Ovary (tissue), 9 donors: ENCODE measurements around the gene KDM2A. TPM values are rescaled to one million over a fixed set of nuclear protein-coding genes. Genes with fewer than 3 reads are reported as not detected.
A peak's percentile ranks its signal among the peaks of the same experiment; 100 is the strongest.

Experiments
- DNase-seq, 5 donors: peaks; one replicate each; pipeline ENCODE4 v3.0.0-alpha.2; 2019 to 2020
- H3K27ac ChIP-seq, 2 donors: fragments of 200-600 bp; one replicate each; pipeline versions ENCODE4 v1.5.1 to v1.8.0; 2019 to 2022
- H3K27me3 ChIP-seq: fragments of 200-600 bp; one replicate; pipeline ENCODE4 v1.8.0; 2022
- H3K36me3 ChIP-seq: fragments of 200-600 bp; sonication (generic); one replicate; pipeline ENCODE4 v1.5.1; 2019
- H3K4me1 ChIP-seq: one replicate; pipeline ENCODE4 v1.8.1; 2013; ENCODE audit warnings: mild to moderate bottlenecking, moderate library complexity; ENCODE audit not compliant: insufficient read depth
- H3K4me3 ChIP-seq: fragments of 200-600 bp; sonication (generic); one replicate; pipeline ENCODE4 v1.5.1; 2017
- H3K9me3 ChIP-seq, 2 donors: fragments of 200-600 bp in 1 of 2; sonication (generic) in 1 of 2; one replicate each; pipeline versions ENCODE4 v1.5.1 to v1.8.1; 2013 to 2019; ENCODE audit warnings: mild to moderate bottlenecking in 1 of 2, moderate library complexity in 1 of 2
- CTCF ChIP-seq, 3 donors: fragments of 450-650 bp in 2 of 3; fragments of 200-600 bp in 1 of 3; IDR thresholded peaks; one replicate each; pipeline versions ENCODE4 v1.5.1 to v1.8.0; 2016 to 2022; ENCODE audit warnings: antibody characterized with exemption in 3 of 3, mild to moderate bottlenecking in 1 of 3
- EP300 ChIP-seq: sonication (generic); formaldehyde crosslinking; IDR thresholded peaks from one replicate; pipeline ENCODE4 v1.6.1; 2017; ENCODE audit warnings: antibody characterized with exemption
- POLR2A ChIP-seq: fragments of 450-650 bp; IDR thresholded peaks from one replicate; pipeline ENCODE4 v1.6.1; 2017; ENCODE audit warnings: antibody characterized with exemption, mild to moderate bottlenecking, moderate library complexity
- WGBS, 3 donors: extraction: QIAGEN DNeasy Blood & Tissue Kit in 1 of 3; methylation state at CpG; one replicate each; pipeline versions ENCODE4 v1.1.5 to v1.1.7; 2013 to 2017; 5-methylcytosine and 5-hydroxymethylcytosine counted together
- intact Hi-C, 4 donors: fragments of 100-400 bp; cut with DNase I; formaldehyde crosslinking; loops; one replicate each; pipeline versions ENCODE4 v1.11.0 to v1.15.1; 2022 to 2023
- polyA plus RNA-seq, 2 donors: library from polyadenylated mRNA; stranded (reverse); fragments of 200-250 nt in 1 of 2; fragments of 350-450 nt in 1 of 2; fragmentation: Illumina TruSeq in 1 of 2; extraction: RNeasy Lipid Tissue Mini Kit (QIAGEN cat#74804) in 1 of 2; gene quantifications; one replicate each; pipeline ENCODE4 v1.2.3, GENCODE V29; 2013 to 2014
- total RNA-seq, 7 donors: library from RNA; depleted of rRNA in 2 of 7; stranded (reverse); fragments of >200 nt in 2 of 7; fragmentation: NEBNext Ultra II Directional in 3 of 7; extraction: Animal tissue kit (Norgen Biotek cat#: 25700) in 3 of 7; gene quantifications; one replicate each; pipeline versions ENCODE4 v1.1.0 to v1.2.4, GENCODE V29; 2016 to 2023
- donor health status: DM: no; HTN: no; CAD: no; lungs with moderate emphysema.
- donor health status: DM: no; HTN: no; CAD: no.
- donor health status: Bipolar disorder and iron deficiency.
- donor health status: DM: yes; HTN: yes; CAD: no.
- donor health status: DM: no; HTN: no; CAD: no.
- donor health status: DM: yes; HTN: yes; CAD: no.

Gene KDM2A
- total and polyA plus RNA-seq, 9 donors, result 33.5 to 76.9 (median 53.0) TPM

DNA sequence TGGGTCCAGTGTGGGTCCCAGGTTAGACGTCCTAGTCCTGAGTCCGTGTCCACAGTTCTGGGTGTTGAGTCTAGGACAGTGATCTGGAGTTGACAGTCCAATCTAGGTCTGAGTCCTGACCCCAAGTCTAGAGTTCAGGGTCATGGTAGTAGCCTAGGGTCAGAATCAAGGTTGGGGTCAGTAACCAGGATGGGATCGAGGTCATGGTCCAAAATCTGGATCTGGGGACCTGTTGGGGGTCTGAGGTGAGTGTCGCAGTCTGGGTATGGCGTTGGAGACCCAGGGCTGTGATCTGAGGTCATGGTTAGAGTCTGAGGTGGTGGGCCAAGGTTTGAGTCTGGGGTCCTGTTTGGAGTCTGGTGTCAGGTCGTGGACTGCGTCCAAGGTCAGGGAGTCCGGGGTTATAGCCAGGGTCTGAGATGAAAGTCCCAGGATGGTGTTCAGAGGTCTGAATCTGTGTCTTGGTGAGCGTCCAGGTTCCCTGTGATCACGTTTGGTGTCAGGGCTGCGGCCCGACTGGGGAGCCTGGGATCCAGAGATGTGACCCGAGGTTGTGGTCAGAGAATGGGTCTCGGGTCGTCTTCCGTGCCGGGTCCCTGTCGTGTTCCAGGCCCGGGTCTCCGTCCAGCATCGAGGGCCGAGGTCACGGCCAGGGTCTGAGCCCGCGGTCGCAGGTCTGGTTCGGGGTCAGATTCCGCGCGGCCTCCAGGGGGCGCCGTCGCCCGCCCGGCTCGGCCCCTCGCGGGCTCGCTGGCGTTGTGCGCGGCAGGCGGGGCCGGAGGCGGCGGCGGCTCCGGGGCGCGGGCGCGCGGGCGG, 146.8 kb downstream of the KDM2A start:
- H3K9me3 ChIP-seq, result no peaks in the 10 kb centered on the region
- no peaks in the 10 kb centered on the region for H3K36me3 ChIP-seq
- WGBS, 3 donors, result 9 to 10% (median 9%) methylated on average over 48 to 54 of the region's 54 CpGs
- DNase-seq, result peak; percentile 70 to 90 (median 82)
- H3K4me3 ChIP-seq, result peak overlapping the region; percentile 16
- TF ChIP-seq CTCF (IDR thresholded peaks at IDR 0.05), result peak; percentile 59 to 93 (median 91)
- no peak for TF ChIP-seq POLR2A
- TF ChIP-seq EP300, result no peak
- peaks cover 25% of the 10 kb centered on the region for H3K4me1 ChIP-seq
- intact Hi-C loops, result loop anchor here (1.0 to 5.0 kb wide), 3 partner anchors 51 kb away; no protein-coding TSS in a partner anchor
- no peaks in the 10 kb centered on the region for H3K27me3 ChIP-seq
- peak overlapping the region; percentile 67 to 72 for H3K27ac ChIP-seq

- peak; percentile 30 to 73 (median 58) for DNase-seq
- TF ChIP-seq EP300, result no peak
- no peak for TF ChIP-seq CTCF (IDR thresholded peaks at IDR 0.05)
- no peak for TF ChIP-seq POLR2A
- WGBS, 3 donors, result 0 to 1% (median 1%) methylated on average over 14 to 103 of the region's 103 CpGs
Observed at GRCh38 chr11:67266449-67267187, 147.6 kb downstream of the KDM2A start, which contains the start of gene GRK2. Gene GRK2, plus strand, starts transcription at chr11:67266473. Its CDS starts 227 bp downstream, at chr11:67266700.

DNA sequence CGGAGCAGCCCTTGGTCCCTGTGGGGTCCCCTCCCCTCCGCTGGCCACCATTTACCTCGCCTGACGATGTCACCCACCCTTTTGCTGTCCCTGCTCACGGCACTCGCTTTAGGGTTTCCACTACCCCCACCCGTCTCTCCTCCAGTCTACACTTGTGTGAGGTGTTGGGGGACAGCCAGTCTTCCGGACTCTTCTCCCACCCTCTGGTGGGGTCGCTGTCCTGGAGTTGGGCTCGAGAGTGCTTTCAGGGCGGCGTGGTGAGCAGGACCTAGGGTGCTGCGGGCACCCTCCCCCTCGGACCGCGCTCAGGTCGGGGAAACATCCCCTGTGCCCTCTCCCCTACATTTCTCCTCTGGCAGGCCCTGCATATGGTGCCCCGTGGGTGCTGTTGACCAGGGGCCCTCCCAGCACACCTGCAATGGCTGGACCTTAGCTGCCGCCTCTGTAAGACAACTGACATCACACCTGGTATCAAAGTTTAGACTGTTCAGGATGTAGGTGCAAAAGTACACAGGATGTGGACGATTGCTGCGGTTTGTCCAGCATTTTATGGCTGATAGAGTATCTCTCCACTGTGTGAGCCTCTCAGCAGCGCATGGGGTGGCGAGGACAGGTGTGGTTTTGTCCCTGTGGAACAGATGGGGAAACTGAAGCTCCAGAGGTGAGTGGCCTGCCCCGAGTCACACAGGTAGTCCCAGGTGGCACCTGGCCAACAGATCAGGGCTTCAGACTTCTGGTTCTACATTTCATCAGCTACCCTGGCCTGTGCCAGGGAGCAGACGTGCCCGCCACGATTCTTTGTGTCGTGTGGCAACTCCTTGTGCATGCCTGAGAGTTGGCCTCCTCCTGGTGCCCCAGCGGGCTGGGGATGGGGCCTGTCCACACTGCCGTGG, 148.4 kb downstream of the KDM2A start:
- Histone ChIP-seq H3K36me3 (no peaks in the 10 kb centered on the region), H3K4me1 (peaks cover 31% of the 10 kb centered on the region), H3K27ac (peak overlapping the region; percentile 79 to 94), H3K4me3 (peak overlapping the region; percentile 89), H3K9me3 (no peaks in the 10 kb centered on the region), H3K27me3 (no peaks in the 10 kb centered on the region)
- intact Hi-C loops, result loop anchor here in 2 of 4 donors (2.0 to 5.0 kb wide), 2 partner anchors 49 to 50 kb away; no protein-coding TSS in a partner anchor
- no peak for TF ChIP-seq EP300
- no peak for TF ChIP-seq POLR2A
- TF ChIP-seq CTCF (IDR thresholded peaks at IDR 0.05), result no peak
- peak in 4 of 5 donors; percentile 43 to 55 (median 48) for DNase-seq
- 20 to 26% (median 21%) methylated on average over 29 to 30 of the region's 30 CpGs for WGBS, 3 donors

More at GRCh38 chr11:67266449-67267187, 147.6 kb downstream of the KDM2A start, which contains the start of gene GRK2:
- peaks cover 27% of the 10 kb centered on the region for H3K4me1 ChIP-seq
- H3K27me3 ChIP-seq, result no peaks in the 10 kb centered on the region
- H3K36me3 ChIP-seq, result no peaks in the 10 kb centered on the region
- no peaks in the 10 kb centered on the region for H3K9me3 ChIP-seq
- peak within 1 kb of the TSS; percentile 79 to 94 for H3K27ac ChIP-seq
- peak within 1 kb of the TSS; percentile 89 for H3K4me3 ChIP-seq
- intact Hi-C loops, result loop anchor here (1.0 to 5.0 kb wide), 3 partner anchors 50 to 51 kb away; no protein-coding TSS in a partner anchor
